Hematopoietic multipotent progenitor cell treated with erythropoietin and hydrocortisone succinate and interleukin-3 and kit ligand, for 8 days (in vitro differentiated cells): ENCODE data around the gene LRBA.

Experiments used
- DNase-seq: peaks from one replicate; pipeline ENCODE4 v3.0.0-alpha.2; 2015

Gene LRBA

DNA sequence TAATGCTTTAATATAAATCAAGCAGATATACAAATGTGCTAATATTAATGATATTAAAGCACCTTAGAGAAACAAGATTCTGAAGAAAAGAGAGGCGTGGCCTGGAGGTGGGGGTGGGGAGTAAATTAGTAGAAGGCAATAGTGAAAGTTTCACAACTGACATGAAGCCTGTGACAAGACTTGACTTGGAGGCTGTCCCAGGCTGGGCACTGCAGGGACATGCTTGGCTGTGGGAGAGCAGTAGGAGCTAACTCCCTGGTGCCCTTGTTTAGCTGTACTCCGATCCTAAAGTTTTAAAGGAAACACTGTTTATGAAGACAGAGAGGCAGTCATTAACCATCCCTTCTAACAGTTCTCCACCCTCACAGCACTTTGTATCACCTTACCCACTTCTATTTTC is 672.1 kb downstream of the LRBA start:
- no peak for DNase-seq

DNA sequence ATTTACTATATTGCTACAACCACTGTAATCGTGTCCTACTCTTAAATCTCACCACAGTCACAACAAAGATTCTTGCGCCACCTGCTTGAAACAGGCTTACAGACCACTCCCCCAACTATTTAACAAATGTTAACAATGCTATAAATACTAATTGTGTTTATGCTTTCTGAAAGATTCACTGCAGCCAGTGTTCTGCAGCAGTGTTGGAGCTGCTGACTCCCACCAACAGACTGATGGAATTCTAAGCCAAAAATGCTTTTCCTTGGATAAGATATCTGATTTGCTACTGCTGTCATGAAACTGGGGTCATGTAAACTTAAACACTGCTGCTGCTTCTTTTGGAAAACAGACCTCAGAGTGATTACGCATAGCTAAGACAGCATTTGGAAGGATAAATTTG is 677.4 kb downstream of the LRBA start:
- no peak for DNase-seq

DNA sequence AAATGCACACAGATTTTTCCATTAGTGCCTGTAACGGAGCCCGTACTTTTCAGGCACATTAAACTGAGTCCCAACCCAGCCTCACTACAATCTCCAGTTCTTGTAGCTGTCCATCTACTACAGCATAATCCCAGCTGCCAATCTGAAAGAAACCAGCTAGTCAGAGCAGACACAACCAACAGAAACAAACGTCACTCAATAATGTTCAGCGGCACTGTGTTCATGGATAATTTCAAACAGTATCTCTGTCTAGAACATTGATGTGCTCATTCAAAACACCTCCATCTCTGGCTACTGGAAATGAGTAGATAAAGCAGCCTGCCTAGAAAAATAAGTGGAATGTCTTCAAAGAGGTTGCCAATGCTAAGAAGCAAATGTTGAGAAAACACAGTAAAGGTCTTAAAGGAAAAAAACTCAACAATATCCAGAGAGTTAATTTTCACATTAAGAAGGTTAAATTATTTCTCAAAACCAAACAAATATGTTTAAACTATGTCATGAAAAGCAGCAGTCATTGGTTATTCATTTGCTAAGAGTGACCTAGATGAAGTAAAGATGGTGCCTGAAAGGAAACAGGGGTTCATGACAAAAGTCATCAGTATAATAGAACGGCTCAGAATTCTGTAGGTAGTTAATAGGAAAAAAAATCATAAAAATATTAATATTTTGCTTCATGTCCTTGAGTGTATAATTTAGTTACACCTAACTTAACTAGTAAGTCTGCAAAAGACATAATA is 678.2 kb downstream of the LRBA start:
- DNase-seq: no peak

DNA sequence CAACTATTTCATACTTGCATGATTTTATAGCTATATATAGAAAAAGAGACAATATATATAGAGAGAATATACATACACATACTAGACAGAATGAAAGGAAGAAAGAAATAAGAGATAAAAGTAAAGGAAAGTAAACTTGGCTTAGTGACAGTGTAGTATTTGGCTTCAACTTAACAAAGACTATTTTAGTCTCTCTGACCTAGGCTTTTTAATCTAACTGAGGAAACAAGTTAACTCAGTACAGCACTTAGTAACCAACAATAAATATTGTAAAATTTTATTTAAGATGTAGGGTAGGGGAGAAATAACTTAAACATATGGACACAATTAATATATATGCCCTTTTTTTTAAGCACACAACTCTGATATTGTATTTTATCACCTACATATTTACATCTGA is 682.1 kb downstream of the LRBA start:
- DNase-seq: no peak

DNA sequence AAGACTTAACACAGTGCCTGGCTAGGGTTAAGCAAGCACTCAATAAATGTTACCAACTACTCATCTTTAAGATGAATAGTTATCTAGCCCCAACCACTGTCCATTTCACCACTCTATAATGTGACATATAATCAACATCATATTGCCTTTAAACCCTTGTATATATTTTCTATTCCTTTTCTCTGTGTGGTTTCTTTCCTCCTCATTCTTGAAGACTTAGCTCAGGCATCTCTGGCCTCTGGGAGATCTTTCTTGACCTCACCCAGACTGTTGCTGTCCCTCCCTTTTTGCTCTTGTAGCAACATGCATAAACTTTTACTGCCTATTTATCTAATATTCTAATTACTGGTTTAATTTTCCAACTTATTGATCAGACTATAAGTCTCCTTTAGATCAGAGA is 683.0 kb downstream of the LRBA start:
- no peak for DNase-seq

DNA sequence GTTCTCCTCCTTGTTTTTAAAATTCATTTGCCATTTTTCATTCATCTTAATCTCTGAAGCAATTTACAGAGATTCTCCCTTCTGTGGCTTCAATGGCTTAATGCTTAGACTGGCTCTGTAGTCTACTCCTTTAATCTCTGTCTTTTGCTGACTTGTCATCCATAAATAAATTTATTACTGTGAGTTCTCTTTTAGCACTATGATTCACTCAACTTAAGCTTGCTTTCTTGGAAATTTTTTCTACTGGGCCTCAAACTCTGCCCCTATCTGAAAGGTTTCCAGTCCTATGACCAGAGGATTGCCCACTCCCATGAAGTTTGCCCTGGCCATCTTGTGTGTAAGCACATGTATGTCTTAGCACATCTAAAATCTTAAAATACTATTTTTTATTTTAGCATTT is 685.7 kb downstream of the LRBA start:
- DNase-seq: no peak

DNA sequence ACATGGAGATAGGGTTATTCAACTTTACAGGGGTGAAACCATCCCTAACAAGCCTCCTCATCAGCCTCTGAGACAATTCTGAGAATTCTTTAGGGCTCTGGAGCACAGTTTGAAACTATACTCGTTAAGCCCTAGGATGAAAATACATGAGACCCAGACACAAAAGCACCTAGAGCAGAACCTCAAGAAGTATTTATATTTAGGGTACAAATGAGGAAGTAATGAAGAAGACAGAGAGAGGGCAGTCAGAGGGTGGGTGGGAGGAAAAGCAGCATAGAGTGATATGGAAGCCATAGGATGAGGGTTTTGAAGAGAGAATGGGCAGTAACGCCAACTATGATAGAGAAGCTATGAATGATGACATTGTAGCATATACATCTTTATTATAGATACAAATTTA is 686.6 kb downstream of the LRBA start:
- DNase-seq: no peak

DNA sequence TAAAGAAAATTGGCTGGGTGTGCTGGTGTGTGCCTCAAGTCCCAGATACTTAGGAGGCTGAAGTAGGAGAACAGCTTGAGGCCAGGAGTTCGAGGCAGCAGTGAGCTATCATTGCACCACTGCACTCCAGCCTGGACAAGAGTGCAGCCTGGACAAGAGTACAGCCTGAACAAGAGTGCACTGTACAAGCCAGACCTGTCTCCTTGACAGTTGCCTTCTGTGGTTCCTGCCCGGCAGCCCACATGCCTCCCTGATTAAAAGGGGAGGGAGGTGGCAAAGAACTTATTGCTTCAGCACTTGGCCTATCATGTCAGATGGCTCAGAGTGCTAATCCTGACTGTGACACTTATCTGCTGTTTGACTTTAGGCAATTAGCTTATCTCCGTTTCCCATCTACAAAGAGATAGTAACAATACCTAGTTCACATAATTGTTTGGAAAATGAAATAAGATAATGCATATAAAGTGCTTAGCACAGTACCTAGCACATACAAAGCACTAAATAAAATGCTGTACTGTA is 687.8 kb downstream of the LRBA start:
- no peak for DNase-seq

DNA sequence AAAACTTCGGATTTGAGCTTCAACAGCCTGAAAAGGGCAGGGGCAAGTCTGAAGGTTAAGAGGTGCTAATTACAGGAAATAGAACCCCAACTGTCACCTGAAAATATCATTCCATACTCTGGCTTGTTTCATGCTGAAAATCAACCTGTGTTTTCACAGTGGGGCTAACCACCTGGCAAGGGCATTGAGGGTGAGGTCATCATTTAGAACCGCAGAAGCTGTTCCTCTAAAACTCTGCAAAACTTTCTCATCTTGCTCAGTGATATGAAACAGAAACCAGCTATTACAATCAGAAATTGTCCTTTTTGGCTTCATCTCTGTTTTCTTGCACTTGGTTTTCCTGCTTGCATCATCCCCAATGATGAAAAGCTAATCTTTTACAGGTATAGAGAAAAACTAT is 689.2 kb downstream of the LRBA start:
- DNase-seq: no peak

DNA sequence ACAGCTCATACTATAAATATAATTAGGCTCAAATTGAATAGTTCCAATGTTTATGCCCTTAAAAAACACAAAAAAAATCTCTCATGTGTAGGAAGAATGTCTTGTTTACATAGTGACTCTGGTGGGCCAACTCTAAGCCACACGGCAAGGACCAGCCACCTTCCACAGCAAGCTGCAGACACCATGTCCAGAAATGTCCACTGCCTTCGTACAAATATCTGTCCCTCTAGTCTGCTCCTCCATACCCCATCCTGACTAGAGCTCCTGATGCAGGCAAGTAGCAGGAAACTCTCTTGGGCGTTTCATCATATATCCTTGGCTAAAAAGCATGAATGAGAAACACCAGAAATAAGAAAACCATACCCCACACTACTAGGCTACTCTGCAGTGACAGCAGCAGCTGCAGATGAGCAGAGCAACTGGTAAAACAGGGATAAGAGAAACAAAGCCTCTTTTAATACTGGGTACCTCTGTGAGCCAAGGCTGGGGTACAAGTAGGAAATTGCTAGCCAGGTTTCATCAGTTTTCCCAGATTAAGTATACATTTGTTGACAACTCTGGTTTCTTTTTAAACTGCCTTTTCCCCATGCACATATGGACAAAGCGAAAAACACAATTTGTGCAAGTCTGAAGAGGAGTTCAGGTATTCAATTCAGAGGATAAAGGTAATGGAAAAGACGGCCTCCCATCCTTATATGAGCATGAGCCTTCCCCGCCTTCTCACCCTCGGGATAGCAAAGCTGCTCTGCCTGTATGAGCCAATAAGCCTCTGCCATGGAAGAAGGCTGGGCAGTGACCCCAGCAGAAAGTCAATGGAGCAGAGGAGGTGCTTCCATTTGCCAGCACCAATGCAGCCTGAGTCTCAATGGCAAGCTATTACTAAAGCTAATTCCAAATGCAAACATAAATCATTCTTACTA is 691.4 kb downstream of the LRBA start:
- DNase-seq: no peak

DNA sequence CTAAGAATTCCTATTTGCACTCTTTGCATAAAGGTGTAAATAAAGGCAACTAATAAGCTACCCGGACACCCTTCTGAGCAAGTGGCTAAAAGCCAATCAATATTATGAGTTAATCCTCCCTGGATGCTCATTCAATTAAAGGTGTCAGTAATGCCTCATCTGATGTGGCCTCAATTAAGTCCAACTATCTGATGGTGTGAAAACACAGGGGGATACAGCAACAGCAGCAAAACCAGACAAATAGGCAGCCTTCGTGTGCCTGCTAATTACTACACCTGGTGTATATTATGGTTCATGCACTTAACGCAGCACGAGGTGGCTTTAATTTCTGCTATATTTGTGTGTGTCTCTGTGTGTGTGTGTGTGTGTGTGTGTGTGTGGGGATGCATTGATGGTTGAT is 692.4 kb downstream of the LRBA start:
- no peak for DNase-seq

DNA sequence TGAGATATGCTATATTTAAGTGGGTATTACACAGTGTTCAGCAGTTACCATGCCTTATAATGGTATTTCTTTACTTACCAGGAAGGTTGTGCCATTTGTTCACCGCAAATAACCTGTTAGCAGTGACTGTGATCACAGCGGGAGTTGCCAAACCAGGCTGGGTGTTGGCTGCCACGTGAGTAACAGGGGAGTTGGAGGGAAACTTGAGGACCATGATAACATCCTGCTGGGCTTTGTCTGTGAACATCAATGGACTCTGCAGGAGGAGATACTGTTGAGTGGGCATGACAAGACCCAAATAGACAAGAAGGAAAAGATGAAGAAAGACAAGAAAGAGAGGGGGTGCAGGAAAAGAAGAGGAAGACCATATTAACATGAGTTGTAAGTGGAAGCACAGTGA is 694.0 kb downstream of the LRBA start:
- DNase-seq: peak; percentile 64

DNA sequence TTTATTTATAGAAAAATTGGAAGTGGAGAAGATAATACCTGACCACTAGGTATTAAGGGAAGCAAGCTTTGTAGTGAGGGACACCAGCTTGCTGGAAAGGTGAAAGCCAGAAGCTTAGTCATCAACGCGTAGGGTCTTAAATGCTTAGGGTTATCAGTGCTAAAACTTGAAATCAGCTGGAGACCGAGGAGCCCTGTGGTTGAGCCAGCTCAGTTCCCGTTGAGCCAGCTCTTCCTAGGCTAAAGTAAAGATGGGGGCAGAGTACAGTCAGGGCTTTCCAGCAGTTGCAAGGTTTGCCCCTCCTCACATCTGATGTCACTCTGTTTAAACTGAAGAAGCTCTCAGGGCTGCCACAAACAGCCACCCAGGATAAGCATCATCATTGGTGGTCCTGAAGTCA is 696.1 kb downstream of the LRBA start:
- no peak for DNase-seq

DNA sequence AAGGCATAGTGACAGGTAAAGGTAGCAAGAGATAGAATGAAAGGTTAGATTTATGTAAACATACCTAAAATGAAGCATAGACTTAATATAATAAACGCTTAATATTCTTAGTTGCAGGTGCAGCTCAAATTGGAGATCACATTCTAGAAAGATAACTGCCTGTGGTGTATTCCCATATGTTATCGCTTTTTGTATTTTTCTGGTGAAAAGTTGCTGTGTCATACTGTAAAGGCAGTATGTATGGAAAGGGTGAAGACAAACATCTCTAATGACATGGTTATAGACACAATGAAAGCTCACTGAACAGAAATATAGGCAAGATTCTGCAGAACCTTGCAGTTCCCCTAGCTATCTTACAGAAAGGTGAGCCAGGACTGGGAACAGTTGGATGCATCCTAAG is 696.6 kb downstream of the LRBA start:
- no peak for DNase-seq

DNA sequence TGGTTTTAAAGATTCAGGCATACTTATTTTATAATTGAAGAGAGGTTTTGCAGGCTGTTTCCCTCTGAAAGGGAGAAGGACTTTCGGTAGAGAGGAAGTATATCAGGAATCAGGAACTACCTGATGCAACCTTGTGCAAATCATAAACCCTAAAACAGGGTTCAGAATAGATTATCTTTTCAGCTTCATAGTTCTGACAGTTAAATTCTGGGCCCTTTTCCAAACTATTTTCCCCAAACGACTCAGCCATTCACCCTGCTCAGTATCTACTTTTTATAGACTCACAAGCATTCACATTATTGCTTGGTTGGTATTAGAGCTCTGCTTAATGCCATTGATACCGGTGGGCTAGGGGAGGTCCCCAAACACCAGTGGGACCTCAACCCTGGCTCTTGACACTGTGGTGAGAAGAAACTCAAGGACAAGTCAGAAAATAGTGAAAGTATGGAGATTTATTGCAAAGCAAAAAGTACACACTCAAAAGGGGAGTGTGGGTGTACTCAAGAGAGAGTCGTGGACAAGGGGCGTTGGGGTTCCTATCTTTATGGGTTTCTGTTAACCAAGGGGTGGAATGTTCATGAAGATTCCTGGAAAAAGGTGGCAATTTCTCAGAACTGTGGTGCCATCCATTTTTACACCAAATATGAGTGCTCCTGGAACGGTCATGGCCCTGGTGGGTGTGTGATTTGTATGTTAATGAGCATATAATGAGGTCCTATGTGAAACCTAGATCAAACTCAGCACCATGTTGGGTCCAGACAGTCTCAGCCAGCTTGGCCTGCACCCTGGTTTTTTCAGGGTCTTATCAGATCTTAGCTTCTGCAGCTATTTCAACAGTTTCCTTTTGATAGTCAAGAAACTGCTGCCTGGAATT is 698.5 kb downstream of the LRBA start:
- peak; percentile 62 for DNase-seq

DNA sequence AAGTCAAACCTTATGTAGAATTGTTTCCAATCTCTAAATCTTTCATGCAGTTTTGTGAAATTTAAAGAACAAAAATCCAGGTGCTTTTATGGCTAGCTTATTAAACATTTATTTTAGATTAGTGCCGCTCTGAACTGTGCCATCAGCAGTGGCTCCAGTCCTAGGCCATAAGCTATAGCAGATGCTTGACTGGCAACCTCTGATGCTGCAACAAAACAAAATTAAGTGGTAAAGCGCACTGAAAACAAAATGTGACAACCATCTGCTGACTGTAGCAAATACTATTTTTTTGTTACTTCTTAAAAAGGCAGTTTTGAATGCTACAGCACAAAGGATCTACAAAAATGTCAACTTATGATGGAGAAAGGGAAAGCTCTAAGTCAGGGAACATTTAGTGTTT is 699.4 kb downstream of the LRBA start:
- no peak for DNase-seq

DNA sequence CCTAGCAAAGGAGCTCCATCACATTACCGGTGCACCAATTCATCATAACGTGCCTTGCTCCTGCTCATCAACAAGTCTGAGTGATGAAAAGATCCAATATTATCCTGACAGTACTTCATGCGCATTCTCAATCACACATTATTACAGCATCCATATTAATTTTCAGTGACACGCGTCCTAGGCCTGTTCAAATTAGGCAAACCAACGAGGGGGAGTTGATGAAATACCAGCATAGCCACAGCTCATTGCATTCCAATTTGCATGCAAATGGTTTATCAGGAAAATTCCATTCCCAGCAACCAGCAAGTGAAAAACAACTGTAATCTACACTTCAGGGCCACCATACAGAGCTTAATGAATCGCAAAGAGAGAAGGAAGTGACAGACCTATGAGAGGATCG is 699.9 kb downstream of the LRBA start:
- DNase-seq: no peak

DNA sequence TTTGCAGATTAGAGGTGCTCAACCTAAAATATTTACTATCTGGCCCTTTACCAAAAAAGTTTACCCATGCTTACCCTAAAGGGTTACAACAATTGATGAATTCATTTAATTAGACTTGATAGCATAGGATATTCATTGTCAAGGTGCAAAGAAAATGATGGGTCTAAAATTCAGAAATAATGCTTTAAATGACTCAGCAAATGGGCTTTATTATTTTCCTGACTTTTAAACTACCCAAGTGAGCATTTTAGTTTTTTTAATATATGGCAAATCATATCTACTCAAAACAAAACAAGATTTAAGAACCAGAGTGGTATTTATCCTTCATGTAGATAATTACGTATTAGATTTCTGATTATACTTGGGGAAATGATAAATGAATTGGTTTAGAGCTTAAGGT is 701.1 kb downstream of the LRBA start:
- no peak for DNase-seq

DNA sequence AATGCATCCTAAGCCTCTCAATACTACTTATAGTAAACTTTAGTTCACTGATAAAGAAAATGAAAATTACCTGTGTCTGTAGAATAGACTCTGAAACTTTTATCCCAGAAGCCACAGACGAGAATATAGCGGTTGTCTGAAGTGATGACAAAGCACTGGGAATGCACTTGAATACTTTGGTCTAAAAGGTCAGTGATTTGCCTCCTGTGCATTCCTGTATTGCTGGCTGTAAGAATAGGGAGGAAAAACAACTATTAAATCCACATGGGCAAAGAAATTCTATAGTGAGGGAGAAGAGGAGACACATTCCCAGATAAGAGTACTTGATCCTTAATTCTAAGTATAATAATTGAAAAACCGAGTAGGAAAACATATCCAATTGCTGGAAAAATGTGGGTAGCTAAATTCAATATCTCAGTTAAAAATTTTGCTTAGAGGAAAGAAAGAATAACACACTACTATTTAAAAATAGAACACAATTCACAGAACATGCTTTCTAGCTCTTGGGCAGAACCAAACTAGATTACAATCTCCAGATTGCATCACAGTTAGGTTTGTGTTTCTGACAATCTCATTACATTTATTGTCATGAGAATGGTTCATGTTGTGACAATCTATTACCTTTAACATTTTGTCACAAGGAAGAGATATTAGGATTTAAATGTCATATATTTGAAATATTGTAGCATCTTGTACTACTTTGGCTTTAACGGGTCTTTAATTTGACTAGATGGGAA is 704.8 kb downstream of the LRBA start:
- no peak for DNase-seq

DNA sequence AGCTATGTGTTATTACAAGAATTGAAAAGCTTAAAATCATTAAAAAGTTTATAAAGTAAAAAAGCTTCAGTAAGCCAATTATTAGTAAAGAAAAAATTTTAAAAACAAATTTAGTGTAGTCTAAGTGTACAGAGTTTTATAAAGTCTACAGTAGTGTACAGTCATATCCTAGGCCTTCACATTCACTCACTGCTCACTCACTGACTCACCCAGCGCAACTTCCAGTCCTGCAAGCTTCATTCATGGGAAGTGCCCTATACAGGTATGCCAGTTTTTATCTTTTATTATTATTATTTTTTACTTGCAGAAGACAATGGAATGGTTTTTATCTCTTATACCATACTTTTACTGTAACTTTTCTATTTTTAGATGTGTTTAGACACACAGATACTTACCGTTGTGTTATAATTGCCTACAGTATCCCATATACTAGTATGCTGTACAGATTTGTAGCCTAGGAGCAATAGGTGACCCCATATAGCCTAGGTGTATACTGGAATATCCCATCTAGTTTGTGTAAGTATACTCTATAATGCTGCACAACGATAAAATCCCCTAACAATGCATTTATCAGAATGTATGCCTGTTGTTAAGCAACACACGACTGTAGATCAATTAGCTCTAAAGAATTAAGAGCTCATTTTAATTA is 706.1 kb downstream of the LRBA start:
- no peak for DNase-seq

DNA sequence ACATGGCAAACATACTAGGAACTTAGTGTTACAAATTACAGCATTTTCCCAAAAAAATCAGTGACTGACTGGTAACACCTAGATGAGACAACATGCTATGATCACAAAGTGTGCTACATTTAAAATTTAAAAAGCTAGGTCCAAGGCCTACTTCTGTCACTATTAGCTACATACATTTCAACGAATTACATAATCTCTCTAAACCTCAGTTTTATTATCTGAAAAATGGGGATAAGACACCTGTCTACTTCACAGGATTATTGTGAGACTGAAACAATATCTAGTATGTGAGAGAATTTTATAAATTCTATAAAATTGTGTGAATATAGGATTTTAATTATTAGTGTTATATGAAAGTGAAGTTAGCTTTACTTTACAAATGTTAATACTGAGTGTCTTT is 708.4 kb downstream of the LRBA start:
- no peak for DNase-seq

DNA sequence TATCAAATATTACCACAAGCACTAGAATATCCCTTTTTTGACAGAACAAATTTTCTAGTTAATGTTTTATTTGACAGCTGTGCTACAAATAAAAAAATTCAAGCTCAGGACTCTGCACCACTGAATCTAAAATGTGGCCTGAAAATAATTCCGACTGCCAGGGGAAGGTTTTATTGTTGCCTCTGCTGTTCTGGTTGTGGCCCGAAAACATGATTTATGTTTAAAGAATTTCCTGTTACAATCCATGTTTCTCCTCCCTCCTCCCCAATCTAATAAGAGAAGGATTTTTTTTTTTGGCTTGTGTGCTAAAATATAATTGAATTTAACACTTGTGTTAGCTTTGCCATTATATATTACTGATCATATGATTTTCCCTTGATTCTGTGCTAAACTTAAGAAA is 709.1 kb downstream of the LRBA start:
- DNase-seq: no peak
